IMR-90 (cell line): ENCODE results near the gene CD81. TPM values are rescaled to one million over a fixed set of nuclear protein-coding genes. Genes with fewer than 3 reads are reported as not detected.
A peak's percentile ranks its signal among the peaks of the same experiment; 100 is the strongest.

Experiments
- ATAC-seq: fragments of 200-7000 bp; cut with Tn5 transposase; 2 replicates; pipeline ENCODE4 v1.9.1; 2020; ENCODE audit warnings: low read depth, mild to moderate bottlenecking, moderate library complexity
- BruUV-seq: library from RNA; stranded (reverse); fragments of 400-500 nt; replicated peaks from 2 replicates; lab custom pipeline; 2021; lab: Mats Ljungman, UMichigan
- CTCF ChIA-PET: fragments of 300-600 bp; formaldehyde crosslinking; extraction: SDS; loops from one replicate; lab custom pipeline; 2021; ENCODE audit warnings: antibody characterized with exemption; lab: Yijun Ruan, JAX
- POLR2A ChIA-PET: fragments of 300-600 bp; sonication (Branson Sonifier 250); formaldehyde crosslinking; loops from one replicate; lab custom pipeline; 2022; ENCODE audit warnings: antibody characterized with exemption; ENCODE audit not compliant: unreplicated experiment; lab: Charles Lee
- DNase-seq: peaks from one replicate; pipeline ENCODE4 v3.0.0; 2013
- H2AFZ ChIP-seq: replicated peaks from 2 replicates; pipeline ENCODE3; 2013; ENCODE audit warnings: low read length, mild to moderate bottlenecking; ENCODE audit not compliant: poor library complexity
- H2AK5ac ChIP-seq: 2 replicates; pipeline ENCODE4 v1.6.1; 2013; ENCODE audit warnings: low read depth, low read length, inconsistent platforms
- H2AK9ac ChIP-seq: replicated peaks from 2 replicates; pipeline ENCODE3; 2013; ENCODE audit warnings: mild to moderate bottlenecking, low read depth, low read length, moderate library complexity; ENCODE audit not compliant: poor library complexity
- H2BK120ac ChIP-seq: 2 replicates; pipeline ENCODE4 v1.6.1; 2013; ENCODE audit warnings: low read depth, low read length, inconsistent platforms
- H2BK15ac ChIP-seq: 3 replicates; pipeline ENCODE4 v1.6.1; 2013; ENCODE audit warnings: low read depth, low read length, inconsistent platforms
- H2BK20ac ChIP-seq: 2 replicates; pipeline ENCODE4 v1.6.1; 2013; ENCODE audit warnings: low read depth, mild to moderate bottlenecking, inconsistent platforms, low read length, moderate library complexity
- H2BK5ac ChIP-seq: 2 replicates; pipeline ENCODE4 v1.6.1; 2013; ENCODE audit warnings: mild to moderate bottlenecking, low read depth, low read length, inconsistent platforms; ENCODE audit not compliant: poor library complexity, severe bottlenecking
- H3K14ac ChIP-seq: replicated peaks from 2 replicates; pipeline ENCODE4 v1.6.1; 2013; ENCODE audit warnings: low read depth, low read length, inconsistent platforms
- H3K18ac ChIP-seq: 2 replicates; pipeline ENCODE4 v1.6.1; 2013; ENCODE audit warnings: low read depth, low read length, control low read depth
- H3K23ac ChIP-seq: 2 replicates; pipeline ENCODE4 v1.6.1; 2013; ENCODE audit warnings: low read depth, low read length, inconsistent platforms
- H3K27ac ChIP-seq: 2 replicates; pipeline ENCODE4 v1.5.1; 2013; ENCODE audit warnings: mild to moderate bottlenecking, control low read depth, low read length; ENCODE audit not compliant: insufficient read depth
- H3K27me3 ChIP-seq: 2 replicates; pipeline ENCODE4 v1.6.1; 2013; ENCODE audit warnings: low read length; ENCODE audit not compliant: control insufficient read depth, insufficient read depth
- H3K36me3 ChIP-seq: 2 replicates; pipeline ENCODE4 v1.6.1; 2013; ENCODE audit warnings: low read length, mixed read lengths; ENCODE audit not compliant: control insufficient read depth, insufficient read depth
- H3K4ac ChIP-seq: 2 replicates; pipeline ENCODE4 v1.6.1; 2013; ENCODE audit warnings: low read depth, low read length, inconsistent platforms
- H3K4me1 ChIP-seq: 2 replicates; pipeline ENCODE4 v1.6.1; 2013; ENCODE audit warnings: low read length, mixed read lengths; ENCODE audit not compliant: control insufficient read depth, insufficient read depth
- H3K4me2 ChIP-seq: 2 replicates; pipeline ENCODE4 v1.6.1; 2013; ENCODE audit warnings: low read depth, mild to moderate bottlenecking, control low read depth, low read length, moderate library complexity
- H3K4me3 ChIP-seq: 2 replicates; pipeline ENCODE4 v1.5.1; 2013; ENCODE audit warnings: low read depth, mild to moderate bottlenecking, control low read depth, low read length, moderate library complexity; ENCODE audit not compliant: insufficient read depth
- H3K56ac ChIP-seq: 2 replicates; pipeline ENCODE4 v1.6.1; 2013; ENCODE audit warnings: low read length, inconsistent platforms; ENCODE audit not compliant: insufficient read depth; ENCODE audit errors: extremely low read depth
- H3K79me1 ChIP-seq, 2 experiments: 2 replicates each; pipeline ENCODE4 v1.6.1; 2013; ENCODE audit warnings: low read length in 2 of 2, inconsistent platforms in 1 of 2, low read depth in 1 of 2
- H3K9ac ChIP-seq: 2 replicates; pipeline ENCODE4 v1.6.1; 2013; ENCODE audit warnings: low read depth, low read length, control low read depth
- H3K9me1 ChIP-seq: 2 replicates; pipeline ENCODE4 v1.6.1; 2013; ENCODE audit warnings: low read length, inconsistent platforms; ENCODE audit not compliant: insufficient read depth
- H3K9me3 ChIP-seq: 2 replicates; pipeline ENCODE4 v1.6.1; 2013; ENCODE audit warnings: low read length; ENCODE audit not compliant: control insufficient read depth, insufficient read depth
- H4K20me1 ChIP-seq: 2 replicates; pipeline ENCODE4 v1.6.1; 2013; ENCODE audit warnings: low read length, inconsistent platforms; ENCODE audit not compliant: insufficient read depth
- H4K5ac ChIP-seq: 2 replicates; pipeline ENCODE4 v1.6.1; 2013; ENCODE audit warnings: mild to moderate bottlenecking, low read depth, low read length, control low read depth
- H4K8ac ChIP-seq, 2 experiments: 2 replicates each; pipeline ENCODE4 v1.6.1; 2013; ENCODE audit warnings: low read depth in 2 of 2, low read length in 2 of 2, control low read depth in 1 of 2, inconsistent platforms in 1 of 2
- H4K91ac ChIP-seq: 2 replicates; pipeline ENCODE4 v1.6.1; 2013; ENCODE audit warnings: low read depth, low read length, inconsistent platforms; ENCODE audit not compliant: insufficient read depth
- CEBPB ChIP-seq: IDR thresholded peaks from 2 replicates; pipeline ENCODE4 v1.6.1; 2012; ENCODE audit warnings: low read depth, low read length, improper control_type of control experiment
- CHD1 ChIP-seq: IDR thresholded peaks from 2 replicates; pipeline ENCODE4 v1.6.1; 2012; ENCODE audit warnings: low read depth, low read length, improper control_type of control experiment
- MAZ ChIP-seq: IDR thresholded peaks from 2 replicates; pipeline ENCODE4 v1.6.1; 2012; ENCODE audit warnings: low read depth, mild to moderate bottlenecking, low read length, improper control_type of control experiment, moderate library complexity, borderline replicate concordance
- NFE2L2 ChIP-seq: fragments of 150-350 bp; IDR thresholded peaks from 2 replicates; pipeline ENCODE4 v1.6.1; 2016; ENCODE audit warnings: low read depth, mild to moderate bottlenecking, low read length
- WGBS, 2 experiments: methylation state at CpG; one replicate each; pipeline versions ENCODE4 v1.1.5 to v1.1.7; 2013; ENCODE audit warnings: missing lambda C conversion rate in 2 of 2; ENCODE audit not compliant: insufficient read length in 1 of 2; ENCODE audit errors: extremely low coverage in 2 of 2; 5-methylcytosine and 5-hydroxymethylcytosine counted together
- dilution Hi-C: fragments of 300-500 bp; cut with HindIII; formaldehyde crosslinking; loops from one replicate; pipeline ENCODE4 v1.14.3; 2018; ENCODE audit warnings: low sequenced_read_pairs; ENCODE audit not compliant: unreplicated experiment
- in situ Hi-C: fragments of 300-500 bp; cut with MboI; formaldehyde crosslinking; loops from 3 replicates; pipeline ENCODE4 v1.14.3; 2019; ENCODE audit warnings: low sequenced_read_pairs, inconsistent platforms, mixed read lengths
- intact Hi-C: fragments of 100-400 bp; cut with micrococcal nuclease; formaldehyde crosslinking; loops from 2 replicates; pipeline ENCODE4 v1.10.0; 2022
- polyA plus RNA-seq, 3 experiments: library from polyadenylated mRNA; depleted of rRNA; stranded (reverse); fragments of >200 nt; gene quantifications; 2 replicates each; pipeline ENCODE4 v1.2.3, GENCODE V29; 2012; ENCODE audit warnings: low replicate concordance in 1 of 3
- total RNA-seq: library from RNA; depleted of rRNA; stranded (reverse); fragments of >200 nt; gene quantifications from 2 replicates; pipeline ENCODE4 v1.2.3, GENCODE V29; 2012

Gene CD81
- total and polyA plus RNA-seq, 2 of the 4 experiments (the other 2 are of a cell fraction) = 159 to 689 TPM

- peak overlapping the region; percentile 38; the same call in 1 of the 2 replicates for H3K9ac ChIP-seq
- ChIA-PET POLR2A (no interaction called here), CTCF (no interaction called here)
- H3K9me1 ChIP-seq = peaks cover 4% of the 10 kb centered on the region; the same call in 1 of the 2 replicates
- peaks cover 39% of the 10 kb centered on the region for H3K36me3 ChIP-seq
- no peak overlapping the region for H2BK120ac ChIP-seq
- H3K4ac ChIP-seq = no peak overlapping the region
- no peak overlapping the region for H3K18ac ChIP-seq
- H4K91ac ChIP-seq = no peak overlapping the region
- H3K9me3 ChIP-seq = no peaks in the 10 kb centered on the region
- H4K20me1 ChIP-seq = peaks cover 77% of the 10 kb centered on the region
- H2AFZ ChIP-seq = no peak overlapping the region
- no peak overlapping the region for H4K8ac ChIP-seq
- H3K27ac ChIP-seq = peak overlapping the region; percentile 42
- intact Hi-C loops (no loop called here), in situ Hi-C loops (no loop called here), dilution Hi-C loops (no loop called here)
- H2AK9ac ChIP-seq = peak overlapping the region; percentile 23
- no peak for DNase-seq
- 0 out of 2 replicates have a peak overlapping the region, but pooled peaks have one; percentile 5 for H3K56ac ChIP-seq
- no TSS peak for BruUV-seq
- no peak overlapping the region for H3K4me2 ChIP-seq
- H2AK5ac ChIP-seq = no peak overlapping the region
- H4K5ac ChIP-seq = no peak overlapping the region
- no peak overlapping the region for H3K23ac ChIP-seq
- no peak overlapping the region for H2BK15ac ChIP-seq
- H2BK20ac ChIP-seq = no peak overlapping the region
- TF ChIP-seq MAZ = no peak
- no peak for TF ChIP-seq CHD1
- no peak for TF ChIP-seq CEBPB
- TF ChIP-seq NFE2L2 = no peak
- H2BK5ac ChIP-seq = peak overlapping the region; percentile 54
- H3K14ac ChIP-seq = no peak overlapping the region
- peaks cover 39% of the 10 kb centered on the region for H3K4me1 ChIP-seq
- H3K27me3 ChIP-seq = no peaks in the 10 kb centered on the region
- no peak overlapping the region for H3K4me3 ChIP-seq
- peaks cover 16 to 69% of the 10 kb centered on the region in 2 experiments for H3K79me1 ChIP-seq
- ATAC-seq = no peak
- WGBS, 2 experiments = 81% methylated on average over 5 of the region's 14 CpGs; no CpG with 5 or more reads in 1 of the 2 experiments
These were observed 12.4 kb downstream of the CD81 start for GRCh38 chr11:2389377-2390026.
